MV-4-11 (cell line): ENCODE data around the gene C13orf46.

ENCODE experiments used
- DNase-seq: peaks from one replicate; lab custom pipeline; 2025; lab: John Stamatoyannopoulos, UW

The C13orf46 gene

GRCh38 chr13:113970810-113971470 is 2.9 kb downstream of the C13orf46 start:
- DNase-seq = no peak

GRCh38 chr13:113969973-113970611 is 3.8 kb downstream of the C13orf46 start:
- no peak for DNase-seq

DNA sequence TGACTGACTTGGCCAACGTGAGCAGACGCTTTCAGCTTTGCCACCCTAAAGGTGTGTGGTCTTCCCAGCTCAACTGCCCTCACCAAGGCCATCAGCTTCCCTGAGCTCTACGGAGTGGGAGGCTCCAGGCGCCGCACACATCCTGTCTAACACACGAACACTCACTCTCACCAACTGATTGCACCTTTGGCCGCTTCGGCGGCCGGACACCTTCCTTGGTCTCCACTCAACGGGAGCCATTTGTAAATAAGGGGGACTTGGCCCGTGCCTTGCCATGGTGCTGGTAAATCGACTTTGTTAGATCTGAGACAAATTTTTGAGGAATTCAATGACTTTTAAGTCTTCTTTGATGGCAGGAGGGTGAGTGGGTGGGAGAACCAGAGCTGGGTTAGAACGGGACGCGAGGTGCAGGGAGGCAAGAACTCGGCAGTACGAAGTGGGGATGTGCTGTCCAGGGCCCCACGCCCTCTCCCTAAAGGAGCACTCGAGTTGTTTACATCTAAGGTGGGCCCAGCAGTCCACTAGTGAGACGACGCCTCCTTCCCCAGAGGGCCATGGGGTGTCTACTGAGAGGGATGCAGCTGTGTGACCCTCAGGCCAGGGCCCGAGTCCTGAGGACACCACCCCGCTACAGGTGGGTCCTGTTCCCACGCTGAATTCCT is 4.4 kb downstream of the C13orf46 start:
- no peak for DNase-seq

DNA sequence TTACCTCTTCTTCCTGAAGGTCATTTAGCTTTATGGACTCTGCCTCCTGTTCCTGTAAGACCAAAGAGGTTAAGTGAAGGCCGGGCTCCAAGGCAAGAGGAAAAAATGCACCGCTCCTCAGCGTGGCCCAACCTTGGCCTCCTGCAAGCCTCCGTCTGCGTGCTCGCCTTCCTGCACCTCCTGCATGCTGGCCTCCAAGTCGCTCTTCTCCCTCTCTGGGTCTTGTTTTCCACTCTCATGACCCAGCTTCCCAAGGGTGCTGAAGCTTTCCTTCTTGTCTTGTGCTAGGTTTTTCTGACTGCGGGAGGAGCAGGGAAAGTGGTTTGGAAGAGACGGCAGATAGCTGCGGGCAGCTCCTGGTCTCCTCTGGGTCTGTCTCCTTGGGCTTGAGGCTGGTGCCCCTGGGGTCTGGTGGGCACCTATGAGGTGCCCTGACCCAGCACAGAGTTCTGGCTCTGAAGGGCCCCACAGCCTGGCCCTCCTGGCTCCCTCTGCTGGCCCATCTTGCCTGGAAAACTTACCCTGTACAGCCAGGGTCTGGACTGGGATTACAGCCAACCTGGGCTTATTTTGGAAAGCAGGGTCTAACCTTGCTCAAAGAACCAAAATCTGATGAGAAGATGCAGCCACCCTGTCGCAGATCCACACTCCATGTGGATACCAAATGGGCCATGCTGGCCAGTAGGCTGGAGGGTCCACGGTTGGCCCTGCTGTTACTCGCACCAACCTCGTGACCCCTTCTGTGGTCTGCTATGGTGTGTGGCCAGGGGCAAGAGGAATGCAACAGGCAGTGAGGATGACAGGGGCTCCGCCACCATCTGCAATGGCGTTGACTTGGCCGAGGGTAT is 5.2 kb downstream of the C13orf46 start:
- DNase-seq = no peak

- no peak for DNase-seq
These were observed 6.0 kb downstream of the C13orf46 start for GRCh38 chr13:113967729-113968462.

- DNase-seq = no peak
These were observed 6.6 kb downstream of the C13orf46 start for GRCh38 chr13:113967206-113967720.

DNA sequence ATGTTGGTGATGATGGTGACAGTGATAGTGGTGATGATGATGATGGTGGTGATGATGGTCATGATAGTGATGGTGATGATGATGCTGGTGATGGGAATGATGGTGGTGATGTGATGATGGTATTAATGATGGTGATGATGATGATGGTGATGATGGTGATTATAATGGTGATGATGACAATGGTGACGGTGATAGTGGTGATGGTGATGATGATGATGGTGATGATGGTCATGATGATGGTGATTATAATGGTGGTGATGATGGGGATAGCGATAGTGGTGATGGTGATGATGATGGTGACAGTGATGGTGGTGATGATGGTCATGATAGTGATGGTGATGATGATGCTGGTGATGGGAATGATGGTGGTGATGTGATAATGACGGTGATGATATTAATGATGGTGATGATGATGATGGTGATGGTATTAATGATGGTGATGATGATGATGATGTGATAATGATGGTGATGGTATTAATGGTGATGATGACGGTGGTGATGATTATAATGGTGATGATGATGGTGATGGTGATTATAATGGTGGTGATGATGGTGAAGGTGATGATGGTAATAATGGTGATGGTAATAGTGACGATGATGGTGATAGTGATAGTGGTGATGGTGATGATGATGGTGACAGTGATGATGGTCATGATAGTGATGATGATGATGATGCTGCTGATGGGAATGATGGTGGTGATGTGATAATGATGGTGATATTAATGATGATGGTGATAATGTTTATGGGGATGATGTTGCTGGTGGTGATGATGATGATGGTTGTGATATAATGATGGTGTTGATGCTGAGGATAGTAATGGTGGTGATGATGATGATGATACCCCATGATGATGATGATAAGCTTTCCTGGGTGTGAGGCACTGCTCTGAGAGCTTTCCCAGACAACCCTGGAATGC is 7.7 kb downstream of the C13orf46 start:
- DNase-seq = no peak

GRCh38 chr13:113965383-113965874 is 8.4 kb downstream of the C13orf46 start:
- no peak for DNase-seq

GRCh38 chr13:113964251-113964995 is 9.5 kb downstream of the C13orf46 start:
- DNase-seq = no peak

GRCh38 chr13:113963376-113963775 is 10.5 kb downstream of the C13orf46 start:
- DNase-seq = no peak

- DNase-seq = no peak
These were observed 10.9 kb downstream of the C13orf46 start for GRCh38 chr13:113962975-113963374.

DNA sequence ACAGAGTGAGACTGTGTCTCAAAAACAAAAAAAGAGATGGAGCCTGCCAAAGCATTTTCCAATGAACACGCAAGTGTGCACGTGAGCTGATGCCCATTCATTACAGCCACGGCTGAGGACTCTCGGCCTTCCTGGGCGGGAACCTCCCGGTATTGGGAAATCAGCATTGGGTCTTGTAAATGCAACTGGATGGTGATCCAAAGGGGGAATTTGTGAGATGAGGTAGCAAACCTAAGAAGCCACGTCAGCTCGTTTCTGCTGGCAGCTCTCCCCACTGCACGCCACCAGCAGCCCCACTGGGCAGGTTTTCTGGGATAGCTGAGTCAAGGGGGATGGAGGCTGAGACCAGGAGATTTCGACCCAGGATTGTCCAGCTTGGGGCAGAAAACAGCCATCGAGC is 11.5 kb downstream of the C13orf46 start:
- no peak for DNase-seq

GRCh38 chr13:113960276-113960948 is 13.5 kb downstream of the C13orf46 start:
- DNase-seq = no peak

GRCh38 chr13:113959198-113959597 is 14.7 kb downstream of the C13orf46 start:
- no peak for DNase-seq

DNA sequence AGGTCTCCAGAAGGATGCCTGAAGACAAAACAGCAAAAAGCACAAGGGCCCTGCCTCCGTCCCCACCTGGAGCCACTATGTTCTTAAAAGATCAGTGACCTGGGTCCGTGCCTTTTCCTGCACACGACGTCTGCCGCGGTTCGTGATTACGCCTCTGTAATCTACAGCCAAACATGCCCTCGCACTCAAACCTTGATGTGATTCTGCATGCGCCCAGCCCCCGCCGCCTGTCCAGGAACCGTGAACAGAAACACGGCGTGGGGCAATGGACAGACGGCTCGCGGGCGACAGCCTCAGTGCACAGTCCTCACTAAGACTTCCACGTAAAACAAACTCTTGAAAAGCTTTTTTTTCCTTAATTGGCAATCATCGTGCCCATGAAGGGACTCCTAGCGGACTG is 15.5 kb downstream of the C13orf46 start:
- no peak for DNase-seq

DNA sequence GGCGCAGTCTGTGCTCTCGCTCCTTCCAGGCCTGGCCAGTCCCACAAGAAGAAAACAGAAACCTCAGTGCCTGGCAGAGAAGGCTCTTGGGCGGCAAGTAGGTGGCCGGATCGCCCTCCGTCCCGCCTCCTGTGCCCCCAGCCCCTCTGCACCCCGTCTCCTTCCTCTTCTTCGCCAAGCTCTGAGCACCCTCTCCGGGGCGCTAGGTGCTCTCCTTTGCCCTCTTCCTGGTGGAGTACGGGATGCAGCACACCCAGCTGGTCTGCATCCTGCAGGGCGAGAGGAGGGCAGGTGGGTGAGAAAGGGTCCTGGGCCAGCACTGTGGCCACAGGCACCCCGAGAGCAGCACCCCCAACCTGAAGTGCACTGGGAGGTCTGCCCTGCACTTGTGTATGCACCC is 17.3 kb downstream of the C13orf46 start:
- DNase-seq = no peak

GRCh38 chr13:113955691-113956090 is 18.2 kb downstream of the C13orf46 start:
- DNase-seq = no peak

DNA sequence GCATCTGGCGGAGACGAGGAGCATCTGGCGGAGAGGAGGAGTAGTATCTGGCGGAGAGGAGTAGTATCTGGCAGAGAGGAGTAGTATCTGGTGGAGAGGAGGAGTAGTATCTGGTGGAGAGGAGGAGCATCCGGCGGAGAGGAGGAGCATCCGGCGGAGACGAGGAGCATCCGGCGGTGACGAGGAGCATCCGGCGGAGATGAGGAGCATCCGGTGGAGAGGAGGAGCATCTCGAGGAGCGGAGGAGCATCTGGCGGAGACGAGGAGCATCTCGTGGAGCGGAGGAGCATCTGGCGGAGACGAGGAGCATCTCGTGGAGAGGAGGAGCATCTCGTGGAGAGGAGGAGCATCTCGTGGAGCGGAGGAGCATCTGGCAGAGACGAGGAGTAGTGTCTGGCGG is 18.6 kb downstream of the C13orf46 start:
- no peak for DNase-seq
